H1 (cell line): ENCODE results near the gene WDFY4. TPM values are rescaled to one million over a fixed set of nuclear protein-coding genes. Genes with fewer than 3 reads are reported as not detected.

ENCODE experiments used
- CTCF ChIA-PET: fragments of 300-600 bp; sonication (Branson Sonifier 250); formaldehyde crosslinking; loops from one replicate; lab custom pipeline; 2021; ENCODE audit not compliant: partially characterized antibody; lab: Charles Lee
- POLR2A ChIA-PET: fragments of 300-600 bp; sonication (Branson Sonifier 250); formaldehyde crosslinking; loops from one replicate; lab custom pipeline; 2021; ENCODE audit warnings: inconsistent platforms; ENCODE audit not compliant: partially characterized antibody; lab: Charles Lee
- DNase-seq, 2 experiments: peaks; one replicate each; pipeline versions ENCODE4 v3.0.0 to v3.0.0-alpha.2; 2010 to 2022; ENCODE audit warnings: low spot score in 2 of 2, low read depth in 1 of 2, mixed read lengths in 1 of 2
- FAIRE-seq: peaks from 2 replicates; lab custom pipeline; 2011; peaks lifted over from hg19 to GRCh38; lab: Jason Lieb, UNC
- H2AFZ ChIP-seq: 2 replicates; pipeline ENCODE4 v1.8.1; 2012; ENCODE audit warnings: low read length, inconsistent platforms
- H2AK5ac ChIP-seq: 2 replicates; pipeline ENCODE4 v1.6.1; 2013; ENCODE audit warnings: low read depth, low read length
- H2BK120ac ChIP-seq: replicated peaks from 2 replicates; pipeline ENCODE3; 2013; ENCODE audit warnings: low read depth, low read length, inconsistent platforms
- H2BK12ac ChIP-seq: 2 replicates; pipeline ENCODE4 v1.6.1; 2013; ENCODE audit warnings: low read depth, low read length
- H2BK15ac ChIP-seq: 2 replicates; pipeline ENCODE4 v1.6.1; 2013; ENCODE audit warnings: low read length
- H2BK20ac ChIP-seq: 2 replicates; pipeline ENCODE4 v1.6.1; 2013; ENCODE audit warnings: low read length
- H2BK5ac ChIP-seq: 2 replicates; pipeline ENCODE4 v1.6.1; 2013; ENCODE audit warnings: low read depth, low read length
- H3K14ac ChIP-seq: 2 replicates; pipeline ENCODE4 v1.6.1; 2013; ENCODE audit warnings: inconsistent platforms; ENCODE audit not compliant: insufficient read length
- H3K18ac ChIP-seq: 2 replicates; pipeline ENCODE4 v1.6.1; 2013; ENCODE audit warnings: low read length; ENCODE audit errors: extremely low read depth
- H3K23ac ChIP-seq: 2 replicates; pipeline ENCODE4 v1.6.1; 2013; ENCODE audit warnings: inconsistent platforms; ENCODE audit not compliant: insufficient read length
- H3K23me2 ChIP-seq: 2 replicates; pipeline ENCODE4 v1.6.1; 2013; ENCODE audit warnings: low read depth, low read length
- H3K27ac ChIP-seq: 2 replicates; pipeline ENCODE4 v1.6.1; 2011; ENCODE audit warnings: low read depth, low read length, inconsistent platforms
- H3K27me3 ChIP-seq, 4 experiments: replicated peaks in 1 of 4; 1 replicate in 1 of 4; 2 replicates in 3 of 4; pipeline versions ENCODE4 v1.6.1 to v1.8.1; 2011 to 2013; ENCODE audit warnings: low read length in 3 of 4, mild to moderate bottlenecking in 3 of 4, inconsistent platforms in 2 of 4, mixed read lengths in 2 of 4, moderate library complexity in 1 of 4; ENCODE audit not compliant: control insufficient read depth in 3 of 4, insufficient read depth in 3 of 4; ENCODE audit errors: extremely low read depth in 1 of 4
- H3K36me3 ChIP-seq, 4 experiments: 2 replicates each; pipeline versions ENCODE4 v1.6.1 to v1.8.1; 2011 to 2013; ENCODE audit warnings: mild to moderate bottlenecking in 4 of 4, low read length in 3 of 4, moderate library complexity in 2 of 4, control low read depth in 1 of 4, inconsistent platforms in 1 of 4; ENCODE audit not compliant: insufficient read depth in 4 of 4, control insufficient read depth in 2 of 4
- H3K4ac ChIP-seq: replicated peaks from 2 replicates; pipeline ENCODE3; 2013; ENCODE audit warnings: low read length, low read depth, mixed read lengths, inconsistent platforms; ENCODE audit not compliant: insufficient read length
- H3K4me1 ChIP-seq, 4 experiments: replicated peaks in 1 of 4; 1 replicate in 1 of 4; 2 replicates in 3 of 4; pipeline versions ENCODE4 v1.6.1 to v1.8.1; 2011 to 2013; ENCODE audit warnings: low read length in 3 of 4, inconsistent platforms in 2 of 4, mixed read lengths in 1 of 4; ENCODE audit not compliant: insufficient read depth in 4 of 4, control insufficient read depth in 3 of 4
- H3K4me2 ChIP-seq, 2 experiments: 2 replicates each; pipeline versions ENCODE4 v1.6.1 to v1.8.1; 2011 to 2013; ENCODE audit warnings: low read depth in 2 of 2, low read length in 2 of 2, control low read depth in 1 of 2, inconsistent platforms in 1 of 2, mild to moderate bottlenecking in 1 of 2; ENCODE audit not compliant: insufficient read depth in 1 of 2
- H3K4me3 ChIP-seq, 4 experiments: fragments of 200-600, 300-600 bp in 1 of 4; sonication (generic), shearing (Covaris generic), sonication (Bioruptor Twin) in 1 of 4; 2 replicates each; pipeline versions ENCODE4 v1.5.1 to v1.8.1; 2011 to 2016; ENCODE audit warnings: low read length in 4 of 4, low read depth in 3 of 4, control low read depth in 2 of 4, inconsistent platforms in 2 of 4, mild to moderate bottlenecking in 2 of 4, mixed read lengths in 1 of 4, moderate library complexity in 1 of 4; ENCODE audit not compliant: insufficient read depth in 2 of 4; ENCODE audit errors: extremely low read depth in 1 of 4
- H3K56ac ChIP-seq: replicated peaks from 2 replicates; pipeline ENCODE3; 2013; ENCODE audit warnings: low read depth, mild to moderate bottlenecking, mixed read lengths, low read length, inconsistent platforms; ENCODE audit not compliant: insufficient read length
- H3K79me1 ChIP-seq: 2 replicates; pipeline ENCODE4 v1.6.1; 2013; ENCODE audit warnings: low read depth, low read length, control low read depth
- H3K79me2 ChIP-seq, 2 experiments: 2 replicates each; pipeline versions ENCODE4 v1.6.1 to v1.8.1; 2012 to 2013; ENCODE audit warnings: low read length in 2 of 2, mild to moderate bottlenecking in 2 of 2, inconsistent platforms in 1 of 2; ENCODE audit not compliant: insufficient read depth in 2 of 2, control insufficient read depth in 1 of 2
- H3K9ac ChIP-seq, 4 experiments: replicated peaks in 1 of 4; 1 replicate in 1 of 4; 2 replicates in 3 of 4; pipeline versions ENCODE4 v1.6.1 to v1.8.1; 2011 to 2013; ENCODE audit warnings: low read depth in 3 of 4, low read length in 3 of 4, control low read depth in 2 of 4, mild to moderate bottlenecking in 2 of 4, moderate library complexity in 2 of 4, inconsistent platforms in 1 of 4; ENCODE audit errors: extremely low read depth in 1 of 4
- H3K9me3 ChIP-seq, 2 experiments: 2 replicates each; pipeline versions ENCODE4 v1.6.1 to v1.8.1; 2012 to 2013; ENCODE audit warnings: mild to moderate bottlenecking in 2 of 2, moderate library complexity in 2 of 2, control low read depth in 1 of 2, inconsistent platforms in 1 of 2, low read depth in 1 of 2, low read length in 1 of 2, mixed read lengths in 1 of 2; ENCODE audit not compliant: insufficient read depth in 2 of 2
- H4K20me1 ChIP-seq, 2 experiments: replicated peaks in 1 of 2; 2 replicates each; pipeline versions ENCODE3 to v1.8.1; 2011 to 2013; ENCODE audit warnings: inconsistent platforms in 2 of 2, low read length in 2 of 2, mild to moderate bottlenecking in 1 of 2; ENCODE audit not compliant: insufficient read depth in 2 of 2, control insufficient read depth in 1 of 2
- H4K5ac ChIP-seq: 2 replicates; pipeline ENCODE4 v1.6.1; 2013; ENCODE audit warnings: low read length, low read depth, mixed read lengths, inconsistent platforms; ENCODE audit not compliant: insufficient read length
- H4K8ac ChIP-seq: 2 replicates; pipeline ENCODE4 v1.8.0; 2013; ENCODE audit warnings: mild to moderate bottlenecking, moderate library complexity, low read length, inconsistent platforms; ENCODE audit not compliant: insufficient read depth; ENCODE audit errors: extremely low read depth
- H4K91ac ChIP-seq: replicated peaks from 2 replicates; pipeline ENCODE3; 2013; ENCODE audit warnings: low read length, mixed read lengths, inconsistent platforms; ENCODE audit not compliant: insufficient read length
- BRCA1 ChIP-seq: IDR thresholded peaks from 2 replicates; pipeline ENCODE4 v1.6.1; 2012; ENCODE audit warnings: low read depth, low read length, improper control_type of control experiment
- EGR1 ChIP-seq: IDR thresholded peaks from 2 replicates; pipeline ENCODE4 v1.6.1; 2011; ENCODE audit warnings: low read depth, low read length, borderline replicate concordance
- MAX ChIP-seq: IDR thresholded peaks from 2 replicates; pipeline ENCODE4 v1.6.1; 2012; ENCODE audit warnings: inconsistent platforms
- NRF1 ChIP-seq: IDR thresholded peaks from 2 replicates; pipeline ENCODE4 v1.6.1; 2011; ENCODE audit warnings: mild to moderate bottlenecking, low read depth, low read length, improper control_type of control experiment
- RXRA ChIP-seq: IDR thresholded peaks from 2 replicates; pipeline ENCODE4 v1.6.1; 2011; ENCODE audit warnings: low read depth, mild to moderate bottlenecking, low read length, moderate library complexity; ENCODE audit not compliant: insufficient read depth
- SIN3A ChIP-seq, 2 experiments: IDR thresholded peaks in 1 of 2; conservative IDR thresholded peaks in 1 of 2; 2 replicates each; pipeline ENCODE4 v1.6.1; 2011 to 2012; ENCODE audit warnings: low read length in 2 of 2, improper control_type of control experiment in 1 of 2, low read depth in 1 of 2, mild to moderate bottlenecking in 1 of 2
- SP2 ChIP-seq: IDR thresholded peaks from 2 replicates; pipeline ENCODE4 v1.6.1; 2012; ENCODE audit warnings: mild to moderate bottlenecking, low read length, inconsistent platforms
- WGBS, 2 experiments: shearing (Covaris generic) in 1 of 2; methylation state at CpG; one replicate each; pipeline versions ENCODE4 v1.1.6 to v1.1.7; 2013 to 2015; ENCODE audit warnings: low lambda C conversion rate in 2 of 2, mixed read lengths in 2 of 2, inconsistent platforms in 1 of 2, low coverage in 1 of 2, missing lambda C conversion rate in 1 of 2; ENCODE audit not compliant: insufficient replicate concordance in 2 of 2, insufficient coverage in 1 of 2, insufficient read length in 1 of 2; ENCODE audit errors: extremely low coverage in 1 of 2, missing lambda C conversion rate in 1 of 2; 5-methylcytosine and 5-hydroxymethylcytosine counted together
- polyA plus RNA-seq, 7 experiments: library from polyadenylated mRNA; depleted of rRNA in 3 of 7; stranded (reverse) in 5 of 7; unstranded in 2 of 7; fragments of >200 nt in 5 of 7; fragments of 200-250 nt in 2 of 7; gene quantifications; 1 replicate in 5 of 7; 2 replicates in 1 of 7; 4 replicates in 1 of 7; pipeline versions ENCODE4 v1.2.1 to v1.2.3, GENCODE V29; 2011 to 2013; ENCODE audit warnings: missing spikeins in 2 of 7, mixed read lengths in 2 of 7
- total RNA-seq: library from RNA; stranded (reverse); fragmentation: NEBNext Ultra II Directional; extraction: Animal tissue kit (Norgen Biotek cat#: 25700); gene quantifications from 2 replicates; pipeline ENCODE4 v1.2.1, GENCODE V29; 2021
- TF ChIP-seq, protein P1 (sequence below): IDR thresholded peaks from 2 replicates; pipeline ENCODE4 v1.6.1; 2012; ENCODE audit warnings: low read length, inconsistent platforms
- TF ChIP-seq, protein P2 (sequence below), 3 experiments: IDR thresholded peaks; 1 replicate in 2 of 3; 2 replicates in 1 of 3; pipeline versions ENCODE4 v1.5.1 to v1.6.1; 2011; ENCODE audit warnings: low read length in 3 of 3, mild to moderate bottlenecking in 3 of 3, inconsistent platforms in 2 of 3, low read depth in 1 of 3, moderate library complexity in 1 of 3; ENCODE audit not compliant: insufficient read depth in 1 of 3; ENCODE audit errors: control extremely low read depth in 1 of 3

The WDFY4 gene
- total and polyA plus RNA-seq, 2 of the 8 experiments (the other 6 are each of a cell fraction or from before 2014, with no cell fraction given): not detected

DNA sequence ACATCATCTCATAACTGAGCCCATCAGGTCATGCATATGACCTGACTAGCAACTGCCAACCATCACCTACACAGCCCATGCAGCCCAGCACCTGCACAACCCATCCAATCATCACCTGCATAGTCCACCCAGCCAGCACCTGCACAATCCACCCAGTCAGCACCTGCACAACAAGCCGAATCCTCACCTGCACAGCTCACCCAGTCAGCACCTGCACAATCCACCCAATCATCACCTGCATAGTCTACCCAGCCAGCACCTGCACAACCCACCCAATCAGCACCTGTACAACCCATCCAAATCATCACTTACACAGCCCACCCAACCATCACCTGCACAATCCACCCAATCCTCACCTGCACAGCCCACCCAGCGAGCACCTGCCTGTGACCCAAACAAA is 33.4 kb upstream of the WDFY4 start:
- DNase-seq: no peak
- Histone ChIP-seq H3K79me2 (no peaks in the 10 kb centered on the region), H3K9ac (no peak overlapping the region), H3K27me3 (peaks cover 0 to 10% (median 3%) of the 10 kb centered on the region in 4 experiments; a peak in 3 of 7 replicates), H3K23ac (no peak overlapping the region), H2AFZ (no peak overlapping the region), H2BK15ac (no peak overlapping the region), H2BK5ac (no peak overlapping the region), H3K4ac (no peak overlapping the region), H4K5ac (no peak overlapping the region), H4K20me1 (no peaks in the 10 kb centered on the region), H3K23me2 (no peaks in the 10 kb centered on the region; the same call in 1 of the 2 replicates), H2AK5ac (no peak overlapping the region), H3K27ac (no peak overlapping the region), H3K56ac (no peak overlapping the region), H3K4me3 (no peak overlapping the region), H3K9me3 (no peaks in the 10 kb centered on the region), H2BK12ac (no peak overlapping the region), H2BK20ac (no peak overlapping the region), H4K91ac (no peak overlapping the region), H3K36me3 (no peaks in the 10 kb centered on the region), H4K8ac (no peak overlapping the region), H3K79me1 (no peaks in the 10 kb centered on the region), H3K18ac (no peak overlapping the region), H3K4me1 (peaks cover 0 to 3% (median 1%) of the 10 kb centered on the region in 4 experiments; a peak in 3 of 7 replicates), H2BK120ac (no peak overlapping the region), H3K4me2 (no peak overlapping the region), H3K14ac (no peak overlapping the region)
- FAIRE-seq: no peak
- POLR2A ChIA-PET: no interaction called here
- CTCF ChIA-PET: interaction anchor here (1.0 to 1.6 kb wide), 7 partner anchors 18 to 127 kb away, joined by 3 to 10 read pairs (median 4); no protein-coding TSS in a partner anchor
- 88% methylated on average over 2 of the region's 2 CpGs; no CpG with 5 or more reads in 1 of the 2 experiments for WGBS, 2 experiments
- TF ChIP-seq EGR1: no peak
- TF ChIP-seq RXRA: no peak
- no peak for TF ChIP-seq SIN3A (conservative IDR thresholded peaks at IDR 0.05 in 1 of 2, IDR thresholded peaks at IDR 0.05 in 1 of 2; ENCODE audit: low read depth in 1 of 2, low read length in 2 of 2)
- TF ChIP-seq NRF1: no peak
- TF ChIP-seq MAX: no peak
- no peak for TF ChIP-seq SP2
- no peak for TF ChIP-seq BRCA1
- TF ChIP-seq, protein P1, sequence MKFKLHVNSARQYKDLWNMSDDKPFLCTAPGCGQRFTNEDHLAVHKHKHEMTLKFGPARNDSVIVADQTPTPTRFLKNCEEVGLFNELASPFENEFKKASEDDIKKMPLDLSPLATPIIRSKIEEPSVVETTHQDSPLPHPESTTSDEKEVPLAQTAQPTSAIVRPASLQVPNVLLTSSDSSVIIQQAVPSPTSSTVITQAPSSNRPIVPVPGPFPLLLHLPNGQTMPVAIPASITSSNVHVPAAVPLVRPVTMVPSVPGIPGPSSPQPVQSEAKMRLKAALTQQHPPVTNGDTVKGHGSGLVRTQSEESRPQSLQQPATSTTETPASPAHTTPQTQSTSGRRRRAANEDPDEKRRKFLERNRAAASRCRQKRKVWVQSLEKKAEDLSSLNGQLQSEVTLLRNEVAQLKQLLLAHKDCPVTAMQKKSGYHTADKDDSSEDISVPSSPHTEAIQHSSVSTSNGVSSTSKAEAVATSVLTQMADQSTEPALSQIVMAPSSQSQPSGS: no peak
- TF ChIP-seq, protein P2, sequence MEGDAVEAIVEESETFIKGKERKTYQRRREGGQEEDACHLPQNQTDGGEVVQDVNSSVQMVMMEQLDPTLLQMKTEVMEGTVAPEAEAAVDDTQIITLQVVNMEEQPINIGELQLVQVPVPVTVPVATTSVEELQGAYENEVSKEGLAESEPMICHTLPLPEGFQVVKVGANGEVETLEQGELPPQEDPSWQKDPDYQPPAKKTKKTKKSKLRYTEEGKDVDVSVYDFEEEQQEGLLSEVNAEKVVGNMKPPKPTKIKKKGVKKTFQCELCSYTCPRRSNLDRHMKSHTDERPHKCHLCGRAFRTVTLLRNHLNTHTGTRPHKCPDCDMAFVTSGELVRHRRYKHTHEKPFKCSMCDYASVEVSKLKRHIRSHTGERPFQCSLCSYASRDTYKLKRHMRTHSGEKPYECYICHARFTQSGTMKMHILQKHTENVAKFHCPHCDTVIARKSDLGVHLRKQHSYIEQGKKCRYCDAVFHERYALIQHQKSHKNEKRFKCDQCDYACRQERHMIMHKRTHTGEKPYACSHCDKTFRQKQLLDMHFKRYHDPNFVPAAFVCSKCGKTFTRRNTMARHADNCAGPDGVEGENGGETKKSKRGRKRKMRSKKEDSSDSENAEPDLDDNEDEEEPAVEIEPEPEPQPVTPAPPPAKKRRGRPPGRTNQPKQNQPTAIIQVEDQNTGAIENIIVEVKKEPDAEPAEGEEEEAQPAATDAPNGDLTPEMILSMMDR (IDR thresholded peaks at IDR 0.05; ENCODE audit: control extremely low read depth in 1 of 3, insufficient read depth in 1 of 3, low read depth in 1 of 3, low read length in 3 of 3): no peak
